Sigmoid colon (tissue), 3 donors: ENCODE measurements around the gene IL4I1.

Experiments used
- CTCF ChIP-seq, 4 experiments: fragments of 450-650 bp in 3 of 4; fragments of 200-600 bp in 1 of 4; IDR thresholded peaks; one replicate each; pipeline ENCODE4 v1.5.1; 2016 to 2019; ENCODE audit warnings: antibody characterized with exemption in 4 of 4, mild to moderate bottlenecking in 3 of 4, moderate library complexity in 2 of 4
- POLR2A ChIP-seq, 2 donors: fragments of 450-650 bp; IDR thresholded peaks; one replicate each; pipeline ENCODE4 v1.6.1; 2016; ENCODE audit warnings: antibody characterized with exemption in 2 of 2, mild to moderate bottlenecking in 2 of 2, moderate library complexity in 2 of 2

GRCh38 chr19:49873834-49874233 lies 22.9 kb downstream of the IL4I1 start:
- TF ChIP-seq CTCF (IDR thresholded peaks at IDR 0.05) (no peak), POLR2A (IDR thresholded peaks at IDR 0.05) (no peak)
